Activated T-cell treated with anti-CD3 and anti-CD28 coated beads, Interleukin-2, amount 50 U/mL, for 72 hours (primary cell): ENCODE results near the gene SLC38A8. TPM values are rescaled to one million over a fixed set of nuclear protein-coding genes. Genes with fewer than 3 reads are reported as not detected.

Experiments used
- ATAC-seq, 2 donors: fragments of 150-1000 bp; cut with Tn5 transposase; replicated peaks in 1 of 2; 2 replicates each; pipeline ENCODE4 v1.10.0; 2021; ENCODE audit warnings: moderate library complexity in 2 of 2, mild to moderate bottlenecking in 1 of 2
- DNase-seq, 2 donors: peaks; one replicate each; pipeline ENCODE4 v3.0.0; 2021 to 2022; ENCODE audit warnings: mixed read lengths in 1 of 2
- H3K27ac Mint-ChIP-seq: one replicate; pipeline ENCODE4 v1.8.0; 2022; ENCODE audit warnings: mild to moderate bottlenecking, moderate library complexity, mixed read lengths
- H3K27me3 Mint-ChIP-seq: one replicate; pipeline ENCODE4 v1.8.0; 2022; ENCODE audit warnings: low read depth, mixed read lengths
- H3K36me3 Mint-ChIP-seq, 2 donors: one replicate each; pipeline ENCODE4 v1.8.0; 2022; ENCODE audit warnings: mixed read lengths in 2 of 2, mild to moderate bottlenecking in 1 of 2; ENCODE audit not compliant: insufficient read depth in 2 of 2
- H3K4me1 Mint-ChIP-seq: one replicate; pipeline ENCODE4 v1.8.0; 2022; ENCODE audit warnings: low read depth, mixed read lengths
- H3K4me3 Mint-ChIP-seq, 2 donors: one replicate each; pipeline ENCODE4 v1.8.0; 2022; ENCODE audit warnings: mild to moderate bottlenecking in 2 of 2, mixed read lengths in 2 of 2, moderate library complexity in 2 of 2
- H3K9me3 Mint-ChIP-seq, 2 donors: one replicate each; pipeline ENCODE4 v1.8.0; 2022; ENCODE audit warnings: mixed read lengths in 2 of 2
- total RNA-seq, 2 donors: library from RNA; stranded (reverse); gene quantifications; one replicate each; pipeline ENCODE4 v1.2.3, GENCODE V29; 2022

Gene SLC38A8
- not detected for total RNA-seq

DNA sequence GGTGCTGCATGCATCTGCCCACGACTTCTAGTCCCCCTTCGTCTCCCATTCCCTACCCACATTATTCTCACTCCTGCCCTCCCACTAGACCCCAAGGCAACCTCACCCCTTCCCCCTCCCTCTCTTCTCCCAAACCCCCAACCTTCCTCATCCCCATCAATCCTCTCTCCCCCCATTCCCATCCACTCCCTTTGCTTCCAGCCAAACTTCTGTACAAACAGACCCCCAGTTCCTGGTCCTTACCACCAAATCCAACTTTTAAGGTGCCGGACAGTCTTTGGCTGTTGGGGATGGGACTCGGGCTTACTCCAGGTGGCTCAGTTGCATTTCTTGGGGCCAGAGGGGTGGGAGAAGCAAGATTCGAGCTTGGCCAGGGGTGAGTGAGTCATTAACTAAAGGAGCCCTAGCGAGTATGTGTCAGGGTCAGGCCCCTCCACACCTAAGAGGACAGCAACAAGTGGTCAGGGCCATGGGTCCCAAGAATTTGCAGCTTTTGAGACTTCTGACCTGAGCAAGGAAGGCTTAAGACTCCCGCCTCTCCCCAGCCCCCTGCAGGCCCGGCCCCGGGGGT is at the start of gene SLC38A8:
Gene SLC38A8 (minus strand): TSS at position 488 of the 571 bp plus-strand sequence. CDS start 638 bp downstream, outside the sequence.
- no peak within 1 kb of the TSS for H3K4me3 Mint-ChIP-seq
- H3K9me3 Mint-ChIP-seq: no peaks in the 10 kb centered on the region

DNA sequence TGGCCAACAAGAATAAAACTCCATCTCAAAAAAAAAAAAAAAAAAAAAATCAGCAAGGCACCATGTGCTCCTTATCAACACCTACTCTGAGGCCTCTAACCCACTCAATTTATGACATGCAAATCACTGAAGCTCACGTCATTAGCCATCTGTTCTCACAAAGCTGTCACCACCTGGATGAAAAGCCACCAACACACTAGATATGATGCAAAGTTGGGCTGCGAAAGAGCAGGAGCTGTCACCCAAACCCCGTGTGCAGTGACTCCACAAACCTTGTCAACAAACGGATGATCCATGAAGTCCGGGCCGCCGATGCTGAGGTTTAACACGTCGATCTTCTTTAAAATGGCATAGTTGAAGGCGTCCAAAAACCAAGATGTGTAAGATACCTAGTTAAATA is 48.9 kb upstream of the SLC38A8 start:
- peaks cover 8 to 24% of the 10 kb centered on the region in 2 donors for H3K36me3 Mint-ChIP-seq
- no peaks in the 10 kb centered on the region for H3K9me3 Mint-ChIP-seq
- H3K27ac Mint-ChIP-seq: no peak overlapping the region
- DNase-seq: no peak
- H3K4me1 Mint-ChIP-seq: peaks cover 36% of the 10 kb centered on the region
- H3K4me3 Mint-ChIP-seq: no peak overlapping the region
- H3K27me3 Mint-ChIP-seq: no peaks in the 10 kb centered on the region
- ATAC-seq: no peak

More for the DNA sequence above, at the start of gene SLC38A8:
- no peak for ATAC-seq
- DNase-seq: no peak
- Mint-ChIP-seq H3K36me3 (no peaks in the 10 kb centered on the region), H3K4me1 (no peaks in the 10 kb centered on the region), H3K27ac (no peak within 1 kb of the TSS), H3K27me3 (peaks cover 18% of the 10 kb centered on the region)

DNA sequence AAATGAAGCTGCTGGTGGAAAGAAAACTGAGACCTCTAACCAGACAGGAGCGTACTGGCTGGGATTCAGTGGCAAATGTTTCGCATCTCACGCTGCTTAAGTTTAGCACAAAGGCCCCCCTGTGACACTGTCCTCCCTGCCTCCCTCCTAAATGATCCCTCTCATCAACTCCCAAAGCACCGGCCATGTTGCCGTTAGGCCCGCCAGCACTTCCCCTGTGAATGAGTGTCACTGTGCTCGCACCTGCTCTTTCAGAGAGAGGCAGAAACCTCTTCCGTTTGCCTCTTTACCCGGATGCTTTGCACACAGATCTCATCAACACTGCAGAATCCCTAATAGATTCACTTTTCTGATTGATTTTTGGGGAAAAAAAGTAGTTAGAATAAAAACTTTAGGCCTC is 47.6 kb upstream of the SLC38A8 start:
- DNase-seq (no peak), ATAC-seq (no peak)
- Mint-ChIP-seq H3K27me3 (no peaks in the 10 kb centered on the region), H3K4me1 (peaks cover 40% of the 10 kb centered on the region), H3K36me3 (peaks cover 13 to 29% of the 10 kb centered on the region in 2 donors), H3K9me3 (no peaks in the 10 kb centered on the region), H3K27ac (no peak overlapping the region), H3K4me3 (no peak overlapping the region)

DNA sequence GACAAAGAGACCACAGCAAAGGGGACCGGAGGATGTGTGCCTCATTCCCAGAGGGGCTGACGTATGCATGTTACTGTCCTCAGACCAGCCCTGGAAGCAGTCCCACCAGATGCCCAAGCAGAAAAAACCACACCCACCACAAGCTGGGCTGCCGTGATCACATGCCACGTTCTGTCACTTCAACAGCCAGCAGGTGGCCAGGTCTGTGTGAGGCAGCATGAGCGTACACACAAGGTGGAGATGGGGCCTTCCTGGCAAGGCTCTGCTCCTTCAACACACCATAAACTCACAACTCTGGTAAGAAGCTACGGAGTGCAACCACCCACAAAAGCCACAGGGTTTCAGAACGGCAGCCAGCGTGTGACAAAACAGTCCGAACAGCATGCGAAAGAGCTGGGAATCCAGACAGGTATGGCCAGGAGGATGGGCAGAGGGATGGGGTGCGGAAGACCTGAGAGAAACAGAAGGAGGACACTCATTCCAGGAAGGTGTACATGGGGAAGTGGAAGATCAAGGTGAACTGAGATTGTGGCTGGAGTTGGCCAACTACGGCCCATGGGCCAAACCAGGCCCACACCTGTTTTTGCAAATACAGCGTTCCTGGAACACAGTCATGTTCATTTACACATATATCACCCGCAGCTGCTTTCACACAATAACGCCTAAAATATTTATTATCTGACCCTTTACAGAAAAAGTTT is 46.2 kb upstream of the SLC38A8 start:
- peak; percentile 88 to 94 for ATAC-seq
- Mint-ChIP-seq H3K4me1 (peaks cover 45% of the 10 kb centered on the region), H3K36me3 (peaks cover 13 to 29% of the 10 kb centered on the region in 2 donors), H3K9me3 (no peaks in the 10 kb centered on the region), H3K27me3 (no peaks in the 10 kb centered on the region), H3K27ac (no peak overlapping the region), H3K4me3 (peak overlapping the region; percentile 2 to 68)
- peak; percentile 56 to 75 for DNase-seq

DNA sequence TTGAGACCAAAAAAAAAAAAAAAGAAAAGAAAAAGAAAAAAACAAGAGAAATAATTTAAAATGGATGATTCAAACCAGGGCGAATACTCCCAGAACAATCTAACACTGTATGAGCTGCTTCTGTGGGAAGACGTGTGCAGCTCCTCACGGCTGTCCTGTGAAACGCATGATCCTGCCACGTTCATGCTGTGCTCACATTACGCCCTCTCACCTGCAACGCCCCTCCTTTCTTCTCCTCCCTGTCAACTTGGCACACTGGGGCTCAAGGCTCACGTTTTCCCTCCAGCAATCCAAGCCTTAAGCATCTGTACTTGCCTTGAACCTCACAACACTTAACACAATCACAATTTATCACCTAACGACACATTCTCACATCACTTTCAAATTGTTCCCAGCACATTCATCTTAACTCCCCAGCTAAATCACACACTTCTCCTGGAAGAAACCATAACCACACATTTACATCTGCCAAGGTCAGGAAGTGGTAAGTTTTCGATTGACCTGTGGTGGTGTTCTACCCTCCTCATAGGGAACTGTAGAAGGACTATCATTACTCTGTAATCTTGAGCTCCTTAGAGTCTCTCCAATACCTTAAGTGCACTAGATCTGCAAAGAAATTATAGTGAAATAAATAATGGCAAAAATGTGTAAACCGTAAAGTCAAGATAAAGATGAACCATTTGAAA is 45.0 kb upstream of the SLC38A8 start:
- Mint-ChIP-seq H3K9me3 (no peaks in the 10 kb centered on the region), H3K27ac (no peak overlapping the region), H3K27me3 (no peaks in the 10 kb centered on the region), H3K36me3 (peaks cover 11 to 30% of the 10 kb centered on the region in 2 donors), H3K4me3 (peak overlapping the region; percentile 0 to 1), H3K4me1 (peaks cover 45% of the 10 kb centered on the region)
- no peak for ATAC-seq
- DNase-seq: no peak

DNA sequence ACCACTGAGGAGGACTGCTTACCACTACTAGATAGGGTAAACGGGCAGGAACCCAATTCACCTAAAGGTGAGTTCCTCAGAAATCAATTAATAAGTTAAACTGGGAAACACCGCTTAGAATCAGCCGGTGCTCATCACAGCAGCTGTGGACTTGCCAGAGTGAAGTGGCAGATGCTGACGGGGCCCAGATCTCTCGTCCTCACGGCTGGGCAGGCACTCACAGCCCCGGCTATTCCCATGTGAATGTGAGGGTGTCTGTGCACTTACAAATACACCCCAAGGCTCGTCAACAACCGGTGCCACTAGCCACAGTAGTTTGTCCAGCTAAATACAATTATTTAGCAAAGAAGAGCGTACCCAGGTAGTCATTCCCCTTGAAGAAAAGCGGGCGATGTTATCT is 44.4 kb upstream of the SLC38A8 start:
- H3K27ac Mint-ChIP-seq: no peak overlapping the region
- peaks cover 12 to 29% of the 10 kb centered on the region in 2 donors for H3K36me3 Mint-ChIP-seq

DNA sequence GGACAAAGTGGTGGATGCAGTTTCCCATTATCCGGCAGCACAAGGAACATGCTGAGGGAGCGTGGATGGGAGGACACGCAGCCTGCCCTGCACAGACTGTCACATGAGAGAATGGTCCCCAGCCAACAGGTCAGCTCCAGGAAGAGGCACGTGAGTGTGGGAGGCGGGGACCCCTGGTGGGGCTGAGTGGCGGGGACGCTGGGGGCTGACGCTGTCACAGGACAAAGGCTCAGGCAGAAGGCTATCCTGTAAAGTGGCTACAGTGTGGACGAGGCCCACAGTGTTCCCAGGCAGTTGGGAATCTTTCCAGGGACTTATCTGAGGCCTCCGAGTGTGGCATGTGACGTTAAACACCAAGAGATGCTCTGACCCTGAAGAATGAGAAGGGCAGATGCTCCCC is 43.7 kb upstream of the SLC38A8 start:
- Mint-ChIP-seq H3K9me3 (no peaks in the 10 kb centered on the region), H3K36me3 (peaks cover 12 to 25% of the 10 kb centered on the region in 2 donors), H3K4me3 (no peak overlapping the region), H3K27ac (no peak overlapping the region), H3K27me3 (no peaks in the 10 kb centered on the region), H3K4me1 (peaks cover 45% of the 10 kb centered on the region)
- ATAC-seq (no peak), DNase-seq (no peak)

More for the DNA sequence above, 44.4 kb upstream of the SLC38A8 start:
- Mint-ChIP-seq H3K9me3 (no peaks in the 10 kb centered on the region), H3K4me3 (no peak overlapping the region), H3K27me3 (no peaks in the 10 kb centered on the region), H3K4me1 (peaks cover 45% of the 10 kb centered on the region)
- DNase-seq: no peak
- no peak for ATAC-seq

DNA sequence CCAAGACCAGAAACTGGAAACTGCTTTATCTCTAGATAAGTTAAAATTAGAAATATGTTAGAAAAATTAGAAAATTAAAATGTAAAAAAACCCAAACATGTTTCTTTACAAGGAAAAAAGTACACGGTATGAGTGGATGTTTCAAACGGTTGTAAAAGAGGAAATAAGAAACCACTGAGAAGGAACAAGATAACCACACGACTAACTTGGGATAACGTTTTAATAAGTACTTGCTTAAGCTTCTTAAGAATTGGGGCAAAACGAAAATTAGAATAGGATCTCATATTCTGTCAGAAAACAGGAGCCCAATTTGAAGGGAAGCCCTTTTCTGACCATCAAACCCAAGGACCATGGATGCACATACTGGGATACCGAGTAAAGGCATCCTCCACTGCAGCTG is 43.2 kb upstream of the SLC38A8 start:
- H3K4me1 Mint-ChIP-seq: peaks cover 45% of the 10 kb centered on the region
- no peak overlapping the region for H3K4me3 Mint-ChIP-seq
- DNase-seq (no peak), ATAC-seq (no peak)
- no peaks in the 10 kb centered on the region for H3K9me3 Mint-ChIP-seq
- peaks cover 12 to 27% of the 10 kb centered on the region in 2 donors for H3K36me3 Mint-ChIP-seq
- no peak overlapping the region for H3K27ac Mint-ChIP-seq
- no peaks in the 10 kb centered on the region for H3K27me3 Mint-ChIP-seq

DNA sequence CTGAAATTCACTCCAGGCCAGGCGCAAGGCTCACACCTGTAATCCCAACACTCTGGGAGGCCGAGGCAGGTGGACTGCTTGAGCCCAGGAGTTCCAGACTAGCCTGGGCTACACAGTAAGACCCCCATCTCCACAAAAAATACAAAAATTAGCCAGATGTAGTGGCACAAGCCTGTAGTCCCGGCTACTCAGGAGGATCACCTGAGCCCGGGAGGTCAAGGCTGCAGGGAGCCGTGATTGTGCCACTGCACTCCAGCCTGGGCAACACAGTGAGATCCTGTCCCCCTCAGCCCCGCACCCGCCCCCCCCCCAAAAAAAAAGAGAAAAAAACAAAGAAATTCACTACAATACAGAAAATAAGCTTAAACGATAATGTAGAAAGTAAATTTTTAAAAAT is 42.7 kb upstream of the SLC38A8 start:
- ATAC-seq (no peak), DNase-seq (no peak)
- H3K9me3 Mint-ChIP-seq: no peaks in the 10 kb centered on the region
- H3K27me3 Mint-ChIP-seq: no peaks in the 10 kb centered on the region
- peaks cover 45% of the 10 kb centered on the region for H3K4me1 Mint-ChIP-seq
- H3K27ac Mint-ChIP-seq: no peak overlapping the region
- H3K4me3 Mint-ChIP-seq: no peak overlapping the region
- H3K36me3 Mint-ChIP-seq: peaks cover 12 to 28% of the 10 kb centered on the region in 2 donors

DNA sequence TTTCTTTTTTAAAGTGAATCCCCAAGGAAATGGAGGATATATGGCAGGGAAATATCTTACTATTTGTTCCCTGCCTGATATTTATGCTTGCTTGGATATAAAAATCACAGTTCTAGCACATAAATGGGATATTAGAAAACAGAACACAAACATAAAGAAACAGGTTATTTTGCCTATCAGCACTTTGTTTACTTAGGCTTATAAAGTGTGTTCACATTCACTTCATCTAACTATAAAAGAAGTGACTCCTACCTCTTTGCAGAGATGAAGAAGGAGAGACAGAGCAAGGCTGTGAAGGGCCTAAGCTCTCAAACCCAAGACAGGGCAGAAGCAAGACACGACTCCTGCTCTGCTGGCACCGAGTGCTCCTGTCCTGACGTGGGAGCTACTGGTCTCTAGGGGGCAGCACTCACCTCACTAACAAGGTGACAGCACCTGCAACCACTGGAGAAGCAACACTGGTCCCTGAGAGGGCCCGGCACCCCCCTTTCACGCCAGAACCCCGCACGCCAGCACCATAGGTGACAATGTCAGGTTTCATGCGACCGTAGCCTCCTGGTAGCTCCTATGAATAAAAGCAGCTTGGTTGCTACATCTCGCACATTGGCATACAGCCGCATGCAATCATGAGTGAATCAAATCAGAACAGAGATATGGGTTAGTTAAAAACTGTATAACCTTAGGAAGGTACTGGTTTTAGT is 42.1 kb upstream of the SLC38A8 start:
- no peaks in the 10 kb centered on the region for H3K9me3 Mint-ChIP-seq
- H3K36me3 Mint-ChIP-seq: peaks cover 12 to 28% of the 10 kb centered on the region in 2 donors
- no peak overlapping the region for H3K4me3 Mint-ChIP-seq
- DNase-seq (peak; percentile 73 to 75), ATAC-seq (peak; percentile 68 to 80)
- peak overlapping the region; percentile 26 for H3K27ac Mint-ChIP-seq
- no peaks in the 10 kb centered on the region for H3K27me3 Mint-ChIP-seq
- H3K4me1 Mint-ChIP-seq: peaks cover 45% of the 10 kb centered on the region

DNA sequence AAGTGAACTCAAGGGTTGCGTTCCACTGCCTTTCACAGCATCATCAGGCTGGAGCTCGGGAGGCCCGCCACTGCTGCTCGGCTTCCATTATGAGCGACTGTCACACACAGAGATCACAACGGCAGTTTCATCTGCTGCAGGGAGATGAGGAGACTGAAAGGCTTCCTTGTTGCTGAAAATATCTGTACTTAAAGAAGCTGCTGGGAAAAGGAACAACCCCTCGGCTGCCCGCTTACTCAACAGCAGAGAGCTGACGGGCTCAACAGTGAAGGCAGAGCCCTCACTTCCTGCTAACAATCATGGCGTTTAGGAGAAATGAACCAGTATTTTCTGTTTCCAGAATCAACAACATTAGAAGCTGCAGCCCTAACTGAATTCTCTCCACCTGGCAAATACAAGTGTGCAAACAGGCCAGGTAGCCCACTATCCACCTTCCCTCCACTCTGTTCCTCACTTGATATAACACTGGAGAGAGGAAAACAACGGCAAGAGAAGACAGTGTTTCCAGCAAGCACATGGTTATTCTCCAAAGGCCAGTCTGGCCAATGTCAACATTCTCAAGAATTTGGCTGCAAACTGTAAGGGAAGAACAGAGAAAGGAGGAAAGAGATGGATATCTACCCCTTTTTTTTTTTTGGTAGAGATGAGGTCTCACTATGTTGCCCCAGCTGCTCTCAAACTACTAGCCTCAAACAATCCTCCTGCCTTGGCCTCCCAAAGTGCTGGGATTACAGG is 40.4 kb upstream of the SLC38A8 start:
- H3K36me3 Mint-ChIP-seq: peaks cover 9 to 27% of the 10 kb centered on the region in 2 donors
- no peaks in the 10 kb centered on the region for H3K27me3 Mint-ChIP-seq
- peaks cover 28% of the 10 kb centered on the region for H3K4me1 Mint-ChIP-seq
- H3K9me3 Mint-ChIP-seq: no peaks in the 10 kb centered on the region
- H3K27ac Mint-ChIP-seq: no peak overlapping the region
- no peak for DNase-seq
- H3K4me3 Mint-ChIP-seq: no peak overlapping the region
- ATAC-seq: no peak

DNA sequence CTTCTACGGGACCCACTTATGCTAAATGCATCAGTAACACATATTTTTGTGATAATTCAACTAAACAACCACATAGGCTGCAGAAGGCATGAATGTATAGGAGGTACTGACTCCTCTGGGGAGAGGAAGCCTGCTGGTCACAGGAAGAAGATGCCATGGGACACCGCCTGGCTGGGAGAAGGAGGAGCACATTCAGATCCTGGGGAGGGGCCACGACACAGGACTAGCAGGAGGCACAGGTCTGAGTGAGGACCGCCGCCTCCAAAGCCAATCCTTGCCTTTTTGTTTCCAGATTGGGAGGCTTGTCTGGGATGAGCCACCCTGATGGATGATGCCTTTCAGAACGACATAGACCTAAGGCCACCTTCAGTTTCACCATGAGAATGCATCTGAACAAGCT is 39.5 kb upstream of the SLC38A8 start:
- no peak for ATAC-seq

More for the DNA sequence above, 39.5 kb upstream of the SLC38A8 start:
- H3K36me3 Mint-ChIP-seq: peaks cover 6 to 23% of the 10 kb centered on the region in 2 donors
- peaks cover 19% of the 10 kb centered on the region for H3K4me1 Mint-ChIP-seq
- H3K27me3 Mint-ChIP-seq: no peaks in the 10 kb centered on the region
- H3K9me3 Mint-ChIP-seq: no peaks in the 10 kb centered on the region
- no peak overlapping the region for H3K4me3 Mint-ChIP-seq
- no peak for DNase-seq
- H3K27ac Mint-ChIP-seq: no peak overlapping the region
